Caco-2 (cell line): ENCODE results near the gene ADGRL3. TPM values are rescaled to one million over a fixed set of nuclear protein-coding genes. Genes with fewer than 3 reads are reported as not detected.

Experiments
- BruUV-seq: library from RNA; stranded (reverse); fragments of 400-500 nt; replicated peaks from 2 replicates; lab custom pipeline; 2021; lab: Mats Ljungman, UMichigan
- CTCF ChIA-PET: fragments of 300-600 bp; sonication (Branson Sonifier 250); formaldehyde crosslinking; loops from one replicate; lab custom pipeline; 2022; ENCODE audit warnings: antibody characterized with exemption; lab: Charles Lee
- POLR2A ChIA-PET: fragments of 300-600 bp; sonication (Branson Sonifier 250); formaldehyde crosslinking; loops from one replicate; lab custom pipeline; 2022; ENCODE audit warnings: antibody characterized with exemption; lab: Charles Lee
- DNase-seq, 2 experiments: peaks; one replicate each; pipeline versions ENCODE4 v3.0.0 to v3.0.0-alpha.2; 2020 to 2022
- H3K27me3 ChIP-seq: replicated peaks from 2 replicates; pipeline ENCODE4 v1.6.0; 2011; ENCODE audit warnings: low read length; ENCODE audit not compliant: control insufficient read depth, insufficient read depth
- H3K36me3 ChIP-seq: 2 replicates; pipeline ENCODE4 v1.5.1; 2011; ENCODE audit warnings: low read length; ENCODE audit not compliant: control insufficient read depth, insufficient read depth
- H3K4me1 ChIP-seq: fragments of 250-450 bp; sonication (Bioruptor Pico); 2 replicates; pipeline ENCODE4 v1.5.1; 2020; ENCODE audit warnings: mild to moderate bottlenecking
- H3K4me3 ChIP-seq: 2 replicates; pipeline ENCODE4 v1.5.1; 2011; ENCODE audit warnings: low read depth, mild to moderate bottlenecking, control low read depth, low read length
- H3K9me3 ChIP-seq: fragments of 250-450 bp; sonication (Bioruptor Pico); 2 replicates; pipeline ENCODE4 v1.5.1; 2020; ENCODE audit warnings: mild to moderate bottlenecking, moderate library complexity
- H3K27ac Mint-ChIP-seq: one replicate; pipeline ENCODE4 v1.8.0; 2022; ENCODE audit warnings: mixed read lengths; ENCODE audit not compliant: unreplicated experiment
- H3K27me3 Mint-ChIP-seq: one replicate; pipeline ENCODE4 v1.8.0; 2022; ENCODE audit warnings: mixed read lengths; ENCODE audit not compliant: insufficient read depth, unreplicated experiment
- H3K36me3 Mint-ChIP-seq: one replicate; pipeline ENCODE4 v1.8.0; 2022; ENCODE audit warnings: mild to moderate bottlenecking, mixed read lengths; ENCODE audit not compliant: insufficient read depth, unreplicated experiment
- H3K4me1 Mint-ChIP-seq: one replicate; pipeline ENCODE4 v1.8.0; 2022; ENCODE audit warnings: low read depth, mixed read lengths; ENCODE audit not compliant: unreplicated experiment
- H3K4me3 Mint-ChIP-seq: one replicate; pipeline ENCODE4 v1.8.0; 2022; ENCODE audit warnings: mild to moderate bottlenecking, moderate library complexity, mixed read lengths; ENCODE audit not compliant: unreplicated experiment
- H3K9me3 Mint-ChIP-seq: one replicate; pipeline ENCODE4 v1.8.0; 2022; ENCODE audit warnings: mixed read lengths; ENCODE audit not compliant: unreplicated experiment
- CTCF ChIP-seq, 2 experiments: fragments of 200-600 bp in 1 of 2; IDR thresholded peaks; 1 replicate in 1 of 2; 2 replicates in 1 of 2; pipeline versions ENCODE4 v1.5.1 to v1.8.0; 2011 to 2022; ENCODE audit warnings: antibody characterized with exemption in 1 of 2, control low read depth in 1 of 2, inconsistent platforms in 1 of 2, low read depth in 1 of 2, low read length in 1 of 2, mild to moderate bottlenecking in 1 of 2, moderate library complexity in 1 of 2; ENCODE audit not compliant: insufficient read depth in 1 of 2, severe bottlenecking in 1 of 2, unreplicated experiment in 1 of 2
- intact Hi-C: fragments of 100-400 bp; cut with micrococcal nuclease; formaldehyde crosslinking; loops from one replicate; pipeline ENCODE4 v1.10.0; 2022; ENCODE audit not compliant: unreplicated experiment
- total RNA-seq: library from RNA; stranded (reverse); gene quantifications from 2 replicates; pipeline ENCODE4 v1.2.3, GENCODE V29; 2022

Gene ADGRL3
- total RNA-seq, 1 experiment from 2014 or later, result 1.5 TPM

GRCh38 chr4:61308033-61308432 is 107.9 kb downstream of the ADGRL3 start:
- Mint-ChIP-seq H3K27ac (no peak overlapping the region), H3K27me3 (no peaks in the 10 kb centered on the region), H3K9me3 (no peaks in the 10 kb centered on the region), H3K36me3 (no peaks in the 10 kb centered on the region), H3K4me3 (no peak overlapping the region), H3K4me1 (no peaks in the 10 kb centered on the region)
- H3K27me3 ChIP-seq, result no peaks in the 10 kb centered on the region
- no TSS peak for BruUV-seq
- no peak overlapping the region for H3K4me3 ChIP-seq
- ChIA-PET CTCF (no interaction called here), POLR2A (no interaction called here)
- no peaks in the 10 kb centered on the region for H3K4me1 ChIP-seq
- intact Hi-C loops, result loop anchor here (10.0 kb wide), 1 partner anchor 503 kb away; no protein-coding TSS in a partner anchor
- no peak for DNase-seq
- no peak for TF ChIP-seq CTCF (IDR thresholded peaks at IDR 0.05; ENCODE audit: insufficient read depth in 1 of 2, low read depth in 1 of 2, low read length in 1 of 2, severe bottlenecking in 1 of 2, unreplicated experiment in 1 of 2)
- no peaks in the 10 kb centered on the region for H3K9me3 ChIP-seq
- H3K36me3 ChIP-seq, result no peaks in the 10 kb centered on the region

GRCh38 chr4:61309616-61310015 is 109.5 kb downstream of the ADGRL3 start:
- no peaks in the 10 kb centered on the region for H3K4me1 Mint-ChIP-seq
- Histone ChIP-seq H3K4me3 (no peak overlapping the region), H3K4me1 (no peaks in the 10 kb centered on the region), H3K9me3 (no peaks in the 10 kb centered on the region), H3K36me3 (no peaks in the 10 kb centered on the region), H3K27me3 (no peaks in the 10 kb centered on the region)
- no TSS peak for BruUV-seq
- H3K27ac Mint-ChIP-seq, result no peak overlapping the region
- ChIA-PET CTCF (no interaction called here), POLR2A (no interaction called here)
- TF ChIP-seq CTCF (IDR thresholded peaks at IDR 0.05; ENCODE audit: insufficient read depth in 1 of 2, low read depth in 1 of 2, low read length in 1 of 2, severe bottlenecking in 1 of 2, unreplicated experiment in 1 of 2), result no peak
- H3K27me3 Mint-ChIP-seq, result no peaks in the 10 kb centered on the region
- no peak for DNase-seq
- H3K9me3 Mint-ChIP-seq, result no peaks in the 10 kb centered on the region
- H3K4me3 Mint-ChIP-seq, result no peak overlapping the region
- no peaks in the 10 kb centered on the region for H3K36me3 Mint-ChIP-seq
- intact Hi-C loops, result loop anchor here (10.0 kb wide), 1 partner anchor 505 kb away; no protein-coding TSS in a partner anchor

GRCh38 chr4:61312526-61312925 is 112.4 kb downstream of the ADGRL3 start:
- Mint-ChIP-seq H3K27me3 (no peaks in the 10 kb centered on the region), H3K27ac (no peak overlapping the region), H3K4me1 (no peaks in the 10 kb centered on the region), H3K36me3 (no peaks in the 10 kb centered on the region), H3K9me3 (no peaks in the 10 kb centered on the region), H3K4me3 (no peak overlapping the region)
- Histone ChIP-seq H3K9me3 (no peaks in the 10 kb centered on the region), H3K27me3 (no peaks in the 10 kb centered on the region), H3K4me3 (no peak overlapping the region), H3K36me3 (no peaks in the 10 kb centered on the region), H3K4me1 (no peaks in the 10 kb centered on the region)
- TF ChIP-seq CTCF (IDR thresholded peaks at IDR 0.05; ENCODE audit: insufficient read depth in 1 of 2, low read depth in 1 of 2, low read length in 1 of 2, severe bottlenecking in 1 of 2, unreplicated experiment in 1 of 2), result no peak
- CTCF ChIA-PET, result no interaction called here
- DNase-seq, result no peak
- BruUV-seq, result no TSS peak
- POLR2A ChIA-PET, result no interaction called here
- intact Hi-C loops, result no loop called here
